Non-pigmented ciliary epithelial cell (primary cell): Measurements from ENCODE around the gene SFMBT1.

Experiments used
- DNase-seq: peaks from one replicate; pipeline ENCODE4 v3.0.0-alpha.2; 2010; ENCODE audit warnings: low read depth

Gene SFMBT1

DNA sequence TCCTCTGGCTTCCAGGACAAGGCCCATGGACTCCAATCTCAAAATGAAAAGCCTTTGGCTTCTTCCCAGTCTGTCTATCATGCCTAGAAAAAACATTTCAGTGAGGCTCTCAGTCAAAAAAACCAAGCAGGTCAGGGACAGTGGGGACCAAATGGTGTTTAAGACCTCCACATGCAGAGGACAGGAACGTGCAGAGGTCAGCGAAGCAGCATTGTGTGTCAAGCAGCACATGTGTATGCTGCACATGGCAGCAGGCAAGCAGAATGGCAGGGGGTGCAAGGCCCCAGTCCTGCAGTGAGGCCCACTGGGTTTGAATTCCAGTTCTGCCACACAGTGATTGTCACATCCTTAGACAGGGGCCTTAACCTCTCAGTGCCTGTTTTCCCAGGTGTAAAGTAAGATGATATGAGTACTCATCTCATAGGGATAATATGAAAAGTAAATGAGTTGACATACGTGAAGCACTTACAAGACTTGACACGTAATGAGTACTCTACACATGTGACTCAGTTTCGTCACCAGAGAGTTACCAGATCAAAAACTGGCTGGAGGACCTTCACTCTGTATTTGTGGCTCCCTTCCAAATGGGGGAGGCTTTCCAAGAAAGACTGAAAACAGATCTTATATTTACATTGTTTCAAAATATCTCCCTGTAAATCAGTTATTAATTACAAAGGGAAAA, 159.7 kb downstream of the SFMBT1 start:
- DNase-seq, result no peak

GRCh38 chr3:52882377-52882776, 163.5 kb downstream of the SFMBT1 start:
- DNase-seq, result no peak

DNA sequence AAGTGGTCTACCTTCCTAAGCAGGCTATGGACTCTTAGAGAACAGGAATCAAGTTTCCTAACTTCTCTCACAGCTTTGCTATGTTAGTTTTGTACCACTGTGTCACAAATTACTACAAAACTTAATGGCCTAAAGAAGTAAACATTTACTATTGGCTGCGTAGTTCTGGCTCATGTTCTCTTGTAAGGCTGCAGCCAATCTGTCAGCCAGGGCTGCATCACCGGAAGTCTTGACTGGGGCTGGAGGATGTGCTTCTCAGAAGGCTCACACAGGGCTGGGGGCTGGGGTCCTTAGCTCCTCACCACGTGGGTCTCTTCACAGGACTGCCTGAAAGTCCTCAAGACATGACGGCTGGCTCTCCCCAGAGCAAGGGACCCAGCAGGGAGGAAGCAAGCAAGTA, 164.0 kb downstream of the SFMBT1 start:
- no peak for DNase-seq

GRCh38 chr3:52880474-52880873, 165.4 kb downstream of the SFMBT1 start:
- no peak for DNase-seq

DNA sequence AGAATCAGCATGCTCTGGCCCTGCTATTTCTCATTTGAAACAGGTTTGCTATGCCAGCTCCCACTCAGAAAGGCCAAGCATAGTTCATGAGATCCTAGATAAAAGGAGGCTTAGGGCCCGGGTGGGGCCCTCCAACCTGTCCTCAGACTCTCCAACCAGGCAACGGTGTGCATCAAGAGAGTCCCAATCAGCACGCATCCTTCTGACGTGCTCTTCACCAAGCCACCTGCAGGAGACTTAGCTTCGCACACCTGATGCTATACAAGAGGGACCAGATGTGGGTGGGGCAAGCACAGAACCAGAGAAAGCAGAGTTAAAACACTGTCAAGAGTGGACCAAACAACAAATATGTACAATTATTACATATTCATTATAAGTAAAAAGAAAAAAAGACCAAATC, 165.8 kb downstream of the SFMBT1 start:
- no peak for DNase-seq

DNA sequence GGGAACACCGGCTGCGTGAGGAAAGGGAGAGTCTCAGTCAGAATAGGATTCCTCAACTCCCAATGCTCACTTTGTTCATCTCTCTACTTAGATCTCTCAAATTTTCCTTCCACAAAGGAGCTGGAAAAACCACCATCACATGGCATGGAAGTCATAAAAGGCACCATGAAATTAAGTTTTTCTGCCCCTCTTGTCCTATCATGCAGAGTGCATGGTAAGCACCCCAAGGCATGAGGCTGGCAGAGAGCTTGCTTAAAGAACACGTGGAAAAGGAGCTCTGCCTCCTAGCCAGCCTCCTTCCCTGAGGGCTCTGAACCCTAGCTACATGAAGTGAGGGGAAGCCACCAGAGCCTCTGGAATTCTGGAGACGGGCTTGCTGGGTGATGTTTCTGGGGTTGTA, 166.3 kb downstream of the SFMBT1 start:
- DNase-seq, result no peak

- no peak for DNase-seq
Observed at GRCh38 chr3:52879090-52879489, 166.8 kb downstream of the SFMBT1 start.

DNA sequence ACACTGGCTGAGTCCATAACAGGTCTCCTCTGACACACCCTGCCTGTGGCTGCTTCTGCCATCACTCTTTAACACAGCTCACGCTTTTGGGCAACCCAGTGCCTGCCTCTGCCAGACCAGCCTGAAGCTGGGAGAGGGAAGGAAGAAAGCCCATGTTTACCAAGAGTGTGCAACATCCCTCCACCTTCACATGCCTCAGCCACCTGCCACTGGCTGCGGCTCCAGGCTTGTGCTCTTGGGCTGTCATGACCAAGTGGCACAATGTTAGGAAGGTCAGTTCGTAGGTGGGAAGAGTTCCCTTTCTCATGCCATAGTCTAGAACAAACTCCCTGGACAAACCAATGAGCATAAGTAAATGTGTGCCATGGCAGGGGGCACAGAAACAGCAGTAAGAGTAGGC, 168.8 kb downstream of the SFMBT1 start:
- DNase-seq, result no peak

DNA sequence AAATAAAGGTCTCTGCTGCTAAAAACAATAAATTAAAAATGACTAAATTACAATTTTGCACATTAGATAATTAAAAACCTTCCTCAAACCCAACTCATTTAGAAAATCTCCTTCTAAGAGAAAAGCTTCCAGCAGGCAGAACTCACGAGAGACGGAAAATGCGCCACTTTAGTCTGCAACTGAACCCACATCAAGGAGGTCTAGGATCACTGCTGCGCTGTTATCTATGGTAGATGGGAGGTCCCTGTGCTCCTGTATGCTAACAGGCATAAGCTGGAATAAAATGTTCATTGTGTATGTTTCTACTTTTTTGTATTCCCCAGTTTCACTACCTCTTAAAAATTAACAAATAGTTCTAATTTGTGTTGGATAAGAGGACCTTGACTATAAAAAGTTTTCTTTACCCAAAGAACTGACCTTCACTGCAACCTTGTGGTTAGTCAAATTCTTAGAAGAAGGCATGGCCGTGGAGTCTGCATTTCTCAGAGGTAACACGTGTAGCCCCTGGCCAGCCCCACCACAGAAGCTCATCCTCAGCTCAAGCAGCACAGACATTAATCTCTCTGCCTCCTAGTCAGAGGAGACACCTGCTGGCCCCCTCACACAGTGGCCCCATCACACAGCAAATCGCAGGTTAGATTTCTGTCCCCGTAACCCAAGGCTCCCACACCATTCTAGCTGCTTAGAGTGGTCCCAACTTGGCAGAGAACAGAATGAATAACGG, 170.8 kb downstream of the SFMBT1 start:
- DNase-seq, result no peak

- DNase-seq, result no peak
Observed at GRCh38 chr3:52874160-52874701, 171.6 kb downstream of the SFMBT1 start.

DNA sequence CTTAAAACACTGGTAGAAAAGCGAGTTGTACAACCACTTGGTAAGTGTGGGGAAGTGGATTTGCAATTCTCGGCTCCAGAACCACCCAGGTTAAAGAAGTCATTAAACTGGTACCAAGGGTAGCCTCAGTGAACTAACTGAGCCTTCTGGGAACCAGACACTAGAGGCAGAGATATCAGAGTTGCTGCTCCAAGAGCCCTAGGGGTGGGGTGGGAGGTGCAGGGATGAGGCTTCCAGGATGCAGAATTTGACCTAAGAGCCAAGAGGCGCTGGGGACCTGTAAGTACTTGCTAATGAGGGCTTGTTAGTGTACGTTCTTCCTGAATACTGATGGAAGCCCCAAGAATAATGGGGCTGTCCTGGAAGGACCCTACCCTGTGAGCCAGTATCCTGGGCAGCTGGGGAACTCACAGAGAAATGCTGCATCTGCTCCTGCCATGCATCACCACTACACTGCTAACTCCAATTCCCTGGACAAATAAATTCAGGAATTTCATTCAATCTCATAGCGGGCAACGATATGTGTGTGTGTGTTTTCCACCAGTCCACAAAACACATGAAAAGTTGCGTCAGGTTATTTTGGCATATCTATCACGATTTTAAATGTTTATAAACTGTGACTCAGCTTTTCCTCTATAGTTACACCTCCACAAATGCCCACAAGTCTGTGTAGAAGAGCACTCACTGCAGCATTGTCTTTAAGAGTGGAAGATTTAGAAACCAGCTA, 172.3 kb downstream of the SFMBT1 start:
- no peak for DNase-seq

DNA sequence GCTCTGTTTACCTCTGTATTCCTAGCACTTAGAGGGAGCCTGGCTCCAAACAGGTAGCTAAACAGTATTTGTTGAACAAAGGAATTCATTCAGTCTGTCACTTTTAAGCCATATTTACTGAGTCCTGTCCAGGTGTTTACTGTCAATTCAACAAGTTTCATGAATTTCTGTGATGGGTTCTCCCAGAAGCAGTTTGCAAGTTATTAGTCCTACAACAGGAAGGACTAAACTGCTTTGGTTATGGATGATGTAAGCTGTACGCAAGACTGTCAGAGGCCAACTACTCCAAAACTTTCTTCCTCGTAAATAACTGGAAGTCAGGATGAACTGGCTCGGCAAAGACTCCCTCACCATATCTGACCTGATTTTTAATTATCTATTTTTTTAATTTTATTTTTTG, 173.6 kb downstream of the SFMBT1 start:
- no peak for DNase-seq

GRCh38 chr3:52871761-52872160, 174.1 kb downstream of the SFMBT1 start:
- DNase-seq, result no peak

- no peak for DNase-seq
Observed at GRCh38 chr3:52870471-52870870, 175.4 kb downstream of the SFMBT1 start.

DNA sequence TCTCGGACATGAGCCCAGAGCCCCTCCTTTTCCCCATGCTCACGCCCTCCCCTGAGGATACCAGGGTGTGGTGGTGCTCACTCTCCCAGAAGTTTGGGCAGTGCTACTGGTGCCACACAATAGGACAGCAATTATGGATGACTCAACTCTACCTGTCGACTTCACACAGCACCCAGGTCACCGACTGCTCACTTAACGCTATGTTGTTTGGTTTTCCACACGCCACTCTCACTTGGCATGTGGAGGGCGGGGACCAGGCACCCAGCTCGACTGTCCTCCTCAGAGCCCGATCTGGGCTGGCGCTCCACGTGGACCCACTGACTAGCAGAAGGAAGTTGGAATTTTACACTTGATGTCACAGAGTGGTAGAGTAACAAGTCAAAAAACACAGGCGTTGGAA, 179.4 kb downstream of the SFMBT1 start:
- DNase-seq, result no peak

DNA sequence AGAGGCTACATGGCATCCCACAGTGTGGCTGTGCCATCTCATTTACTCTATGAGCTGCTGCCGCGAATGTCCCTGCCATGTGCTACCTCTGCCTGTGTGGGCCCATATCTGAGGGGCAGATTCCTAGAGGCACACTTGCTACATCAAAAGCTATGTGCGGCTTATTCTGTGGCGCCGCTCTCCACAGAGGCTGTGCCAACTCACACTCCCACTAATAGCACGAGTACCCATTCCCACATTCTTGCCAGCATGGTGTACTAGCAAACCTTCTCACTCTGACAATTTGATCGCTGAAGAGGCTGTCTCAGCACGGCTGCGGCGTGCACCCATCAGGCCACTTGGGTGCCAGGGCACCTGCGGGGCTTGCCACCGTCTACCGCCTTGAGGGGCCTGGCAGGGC, 179.9 kb downstream of the SFMBT1 start:
- no peak for DNase-seq

DNA sequence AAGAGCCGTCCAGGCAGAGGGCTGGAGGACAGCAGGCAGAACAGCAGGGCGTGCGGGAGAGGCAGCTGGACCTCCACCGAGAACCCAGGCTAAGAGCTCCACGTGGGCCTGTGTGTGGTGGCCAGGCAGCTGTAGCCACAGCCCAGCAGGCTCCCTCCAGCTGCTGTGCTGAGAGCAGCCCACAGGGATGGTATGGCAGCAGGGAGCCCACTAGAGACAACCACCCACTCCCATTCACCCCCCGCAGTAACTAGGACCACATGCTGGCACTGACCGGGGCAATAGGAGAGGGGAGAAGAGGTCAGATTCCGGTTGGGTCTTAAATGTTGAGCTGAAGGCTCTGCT, 185.5 kb downstream of the SFMBT1 start:
- no peak for DNase-seq

- DNase-seq, result no peak
Observed at GRCh38 chr3:52859686-52860423, 186.0 kb downstream of the SFMBT1 start.

DNA sequence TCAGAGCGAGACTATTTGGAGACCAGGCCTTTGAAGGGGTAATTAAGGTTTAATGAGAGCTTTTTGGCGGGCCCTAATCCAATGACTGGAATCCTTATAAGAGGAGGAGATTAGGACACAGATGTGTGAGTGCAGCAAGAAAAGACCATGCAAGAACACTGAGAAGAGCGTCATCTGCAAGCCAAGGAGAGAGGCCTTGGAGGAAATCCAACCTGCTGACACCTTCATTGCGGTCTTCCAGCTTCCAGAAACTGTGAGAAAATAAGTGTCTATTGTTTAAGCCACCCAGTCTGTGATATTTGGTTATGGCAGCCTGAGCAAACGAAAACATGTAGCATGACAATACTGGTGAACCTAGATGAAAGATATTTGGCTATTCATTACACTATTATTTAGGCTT, 188.0 kb downstream of the SFMBT1 start:
- DNase-seq, result no peak

GRCh38 chr3:52857133-52857532, 188.7 kb downstream of the SFMBT1 start:
- no peak for DNase-seq

DNA sequence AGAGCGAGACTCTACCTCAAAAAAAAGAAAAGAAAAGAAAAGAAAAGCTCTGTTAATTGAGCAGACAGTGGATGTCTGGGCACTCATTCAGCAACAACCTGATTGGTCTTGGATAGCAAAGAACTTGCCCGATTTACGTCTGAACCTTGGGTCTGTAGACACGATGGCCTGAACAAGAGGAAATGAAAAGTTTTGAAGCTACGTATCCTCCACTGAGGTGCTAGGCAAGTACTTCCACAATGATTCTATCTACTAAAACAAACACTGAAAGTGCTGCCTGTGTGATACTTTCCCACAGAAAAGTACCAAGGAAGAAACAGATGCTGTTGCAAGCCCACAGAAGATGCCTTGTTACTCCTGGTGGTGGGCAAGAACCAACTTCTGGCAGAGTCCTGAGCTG, 189.2 kb downstream of the SFMBT1 start:
- DNase-seq, result no peak

DNA sequence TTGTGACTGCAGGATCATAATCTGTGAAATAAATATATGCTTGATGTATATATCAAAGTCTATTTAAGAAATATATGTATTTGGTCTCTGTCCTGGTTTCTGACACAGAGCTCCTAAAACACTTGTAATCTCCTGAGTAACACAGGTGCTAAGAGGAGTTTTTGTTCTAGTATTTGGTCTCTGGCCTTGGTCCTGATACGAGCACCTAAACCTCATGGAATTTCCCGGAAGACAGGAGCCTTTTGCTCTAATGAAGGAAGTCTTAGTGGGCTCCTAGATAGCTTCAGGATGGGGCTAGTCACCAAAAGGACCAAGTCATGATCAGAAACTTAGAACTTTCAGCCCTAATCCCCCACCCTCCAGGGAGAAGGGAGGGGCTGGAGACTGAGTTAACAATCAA, 191.9 kb downstream of the SFMBT1 start:
- no peak for DNase-seq
